NCI-H146 (cell line): ENCODE results near the gene MSRB1.
A peak's percentile ranks its signal among the peaks of the same experiment; 100 is the strongest.

Experiments used
- DNase-seq: peaks from one replicate; lab custom pipeline; 2025; lab: John Stamatoyannopoulos, UW

Gene MSRB1

GRCh38 chr16:1942810-1943726 lies at the start of gene MSRB1:
Gene MSRB1 (minus strand): TSS chr16:1943199. CDS start chr16:1943156, 43 bp downstream.
- peak; percentile 100 for DNase-seq

DNA sequence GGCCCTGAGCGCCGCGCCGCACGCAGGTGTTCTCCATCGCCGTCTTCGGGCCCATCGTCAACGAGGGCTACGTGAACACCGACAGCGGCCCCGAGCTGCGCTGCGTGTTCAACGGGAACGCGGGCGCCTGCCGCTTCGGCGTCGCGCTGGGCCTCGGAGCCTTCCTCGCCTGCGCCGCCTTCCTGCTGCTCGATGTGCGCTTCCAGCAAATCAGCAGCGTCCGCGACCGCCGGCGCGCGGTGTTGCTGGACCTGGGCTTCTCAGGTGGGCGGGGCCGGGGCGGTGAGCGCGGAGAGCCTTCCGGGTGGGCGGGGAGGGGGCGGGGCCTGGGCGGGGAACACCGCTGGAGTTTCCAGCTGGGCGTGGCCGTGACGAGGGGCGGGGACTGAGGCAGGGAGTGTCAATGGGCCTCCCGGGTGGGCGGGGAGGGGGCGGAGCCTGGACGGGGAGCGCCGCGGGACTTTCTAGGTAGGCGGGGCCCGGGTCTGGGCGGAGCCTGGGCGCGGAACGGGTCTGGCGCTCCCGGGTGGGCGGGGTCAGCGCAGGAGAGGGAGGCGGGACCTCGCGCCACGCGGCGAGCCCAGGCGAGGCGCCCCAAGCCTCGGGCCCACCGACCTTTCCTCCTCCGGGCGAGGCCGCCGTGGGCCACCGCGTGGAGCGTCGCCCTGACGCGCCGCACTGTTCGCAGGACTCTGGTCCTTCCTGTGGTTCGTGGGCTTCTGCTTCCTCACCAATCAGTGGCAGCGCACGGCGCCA lies 49.1 kb upstream of the MSRB1 start:
- no peak for DNase-seq

DNA sequence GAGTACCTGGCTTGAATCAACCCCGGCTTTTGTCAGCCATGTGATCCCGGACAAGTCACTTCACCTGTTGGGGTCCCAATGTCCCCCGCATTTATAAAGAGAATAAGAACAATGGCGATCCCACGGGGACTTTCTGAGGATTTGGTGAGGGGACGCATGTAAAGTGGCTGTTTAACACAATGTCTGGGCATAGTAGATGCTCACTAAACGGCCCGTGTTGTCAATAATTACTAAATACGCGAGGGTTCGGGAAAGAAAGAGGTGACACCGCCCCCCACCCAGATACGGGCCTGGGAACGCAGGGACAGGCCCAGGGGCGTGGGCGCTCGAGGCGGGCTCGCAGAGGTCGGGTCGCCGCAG lies 48.6 kb upstream of the MSRB1 start:
- no peak for DNase-seq

DNA sequence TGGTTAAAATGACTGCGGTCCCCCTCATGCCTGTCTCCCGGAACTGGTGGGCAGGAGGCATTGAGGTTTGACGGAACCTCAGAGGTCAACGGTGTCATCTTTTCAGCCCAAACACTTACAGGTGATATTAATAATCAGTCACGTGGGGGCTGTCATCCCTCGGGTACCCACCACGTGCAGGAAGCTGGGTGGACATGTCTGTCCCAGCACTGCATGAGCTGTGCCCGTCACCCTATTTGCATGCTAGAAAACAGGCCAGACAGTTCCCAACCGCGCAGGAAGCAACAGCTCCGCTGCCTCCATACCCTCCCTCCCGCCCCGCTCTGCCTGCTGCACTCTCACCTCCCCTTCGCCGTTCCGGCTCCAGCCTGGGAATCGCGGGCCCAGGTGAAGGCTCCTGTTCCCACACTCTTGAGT lies 48.1 kb upstream of the MSRB1 start:
- no peak for DNase-seq

- peak; percentile 77 for DNase-seq
Observed at GRCh38 chr16:1990351-1991134, 47.5 kb upstream of the MSRB1 start.

DNA sequence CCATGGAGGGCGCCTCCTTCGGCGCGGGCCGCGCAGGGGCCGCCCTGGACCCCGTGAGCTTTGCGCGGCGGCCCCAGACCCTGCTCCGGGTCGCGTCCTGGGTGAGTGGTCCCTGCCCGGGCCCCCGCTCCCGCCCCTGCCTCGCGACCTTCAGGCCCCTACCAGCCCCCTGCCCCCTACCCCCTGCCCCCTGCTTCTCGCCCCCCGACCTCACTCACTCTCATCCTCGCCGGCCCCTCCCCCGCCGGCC lies 47.0 kb upstream of the MSRB1 start:
- DNase-seq = no peak

DNA sequence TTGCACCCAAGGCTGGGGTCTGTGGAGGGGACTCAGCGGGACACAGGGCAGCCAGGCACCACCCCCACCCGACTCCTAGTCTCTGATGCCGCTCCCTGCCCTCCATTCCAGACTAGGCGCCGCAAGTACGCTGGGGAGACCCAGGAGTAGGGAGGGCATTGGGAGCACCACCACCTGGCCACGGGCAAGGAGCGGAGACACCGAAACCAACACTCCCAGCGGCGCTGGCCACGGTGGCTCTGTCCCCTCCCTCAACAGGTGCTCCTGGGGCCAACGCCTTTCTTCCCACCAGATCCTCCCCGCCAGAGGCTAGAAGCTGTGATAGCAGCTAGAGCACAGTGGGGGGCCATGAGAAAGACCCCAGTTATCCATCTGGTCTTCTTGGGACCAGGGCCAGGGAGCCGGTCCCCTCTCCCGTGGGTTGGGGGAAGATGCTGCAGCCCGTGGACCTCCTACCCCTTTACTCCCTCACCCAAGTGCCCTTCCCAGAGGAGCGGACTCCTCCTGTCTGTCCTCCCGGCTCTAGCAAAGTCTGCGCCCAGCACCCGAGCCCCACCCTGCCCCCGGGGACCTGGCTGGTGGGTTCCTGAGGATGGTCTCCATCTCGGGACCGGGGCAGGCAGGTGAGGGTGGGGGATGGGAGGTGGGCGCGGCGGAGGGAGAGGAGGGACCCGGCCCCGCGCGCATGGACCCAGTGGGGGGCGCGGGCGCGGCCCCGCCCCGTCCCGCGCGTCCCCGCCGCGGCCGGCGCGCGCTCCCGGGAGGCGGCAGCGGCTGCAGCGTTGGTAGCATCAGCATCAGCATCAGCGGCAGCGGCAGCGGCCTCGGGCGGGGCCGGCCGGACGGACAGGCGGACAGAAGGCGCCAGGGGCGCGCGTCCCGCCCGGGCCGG lies 46.5 kb upstream of the MSRB1 start, which contains the start of gene SYNGR3:
Gene SYNGR3 (plus strand): TSS at position 762 of the 892 bp plus-strand sequence. CDS start 133 bp downstream, outside the sequence.
- DNase-seq = peak; percentile 81

- DNase-seq = no peak
Observed at GRCh38 chr16:1987198-1987597, 44.2 kb upstream of the MSRB1 start.

DNA sequence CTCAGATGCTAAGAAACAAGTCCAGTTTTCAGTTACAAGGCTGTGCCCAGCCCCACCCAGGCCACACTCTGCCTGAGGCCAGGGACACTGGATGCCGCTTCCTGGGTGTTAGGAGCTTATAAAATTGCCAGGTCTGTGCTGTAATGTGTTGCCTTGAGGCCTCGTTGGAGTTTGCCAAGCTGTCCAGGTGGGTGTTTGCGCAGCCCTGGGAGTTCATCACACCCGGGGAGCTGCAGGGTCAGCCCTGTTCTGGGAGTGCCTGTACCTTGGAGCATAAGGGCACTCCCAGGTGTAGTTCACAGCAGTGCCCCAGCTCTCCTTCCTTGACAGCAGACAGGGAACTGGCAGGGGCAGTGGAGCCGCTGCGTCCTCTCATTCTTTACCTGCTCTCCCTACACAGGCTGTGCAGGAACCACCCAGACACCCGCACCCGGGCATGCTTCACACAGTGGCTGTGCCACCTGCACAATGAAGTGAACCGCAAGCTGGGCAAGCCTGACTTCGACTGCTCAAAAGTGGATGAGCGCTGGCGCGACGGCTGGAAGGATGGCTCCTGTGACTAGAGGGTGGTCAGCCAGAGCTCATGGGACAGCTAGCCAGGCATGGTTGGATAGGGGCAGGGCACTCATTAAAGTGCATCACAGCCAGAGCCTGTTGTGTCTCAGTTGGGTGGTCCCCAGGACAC lies 42.6 kb upstream of the MSRB1 start:
- DNase-seq = no peak

DNA sequence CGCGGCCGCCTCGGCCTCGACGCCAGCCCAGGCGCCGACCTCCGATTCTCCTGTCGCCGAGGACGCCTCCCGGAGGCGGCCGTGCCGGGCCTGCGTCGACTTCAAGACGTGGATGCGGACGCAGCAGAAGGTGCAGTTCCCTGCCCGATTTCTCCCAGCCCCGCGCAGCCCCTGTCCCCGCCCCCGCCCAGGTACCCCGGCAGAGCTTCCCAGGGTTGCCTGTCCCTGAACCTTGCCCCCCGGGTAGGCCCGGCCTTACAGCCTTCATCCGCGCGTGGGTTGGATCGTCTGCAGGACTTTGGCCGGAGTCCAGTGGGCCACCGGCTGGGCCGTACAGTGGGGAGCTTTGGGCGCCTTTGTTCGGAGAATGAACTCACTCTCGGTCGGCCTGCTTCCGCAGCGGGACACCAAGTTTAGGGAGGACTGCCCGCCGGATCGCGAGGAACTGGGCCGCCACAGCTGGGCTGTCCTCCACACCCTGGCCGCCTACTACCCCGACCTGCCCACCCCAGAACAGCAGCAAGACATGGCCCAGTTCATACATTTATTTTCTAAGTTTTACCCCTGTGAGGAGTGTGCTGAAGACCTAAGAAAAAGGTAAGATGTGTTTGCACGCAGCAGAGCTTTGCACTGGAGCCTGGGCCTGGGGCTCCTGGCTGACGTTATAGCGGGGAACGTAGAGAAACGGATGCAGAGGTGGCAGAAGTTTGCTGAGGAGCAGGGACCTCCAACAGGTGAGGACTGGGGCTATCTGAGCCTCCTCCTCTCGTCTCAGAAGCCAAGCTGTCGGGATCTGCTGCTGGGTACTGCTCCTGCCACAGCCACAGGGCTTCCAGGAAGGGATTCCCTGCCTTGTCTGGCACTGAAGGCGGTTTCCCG lies 41.6 kb upstream of the MSRB1 start:
- DNase-seq = peak; percentile 77

DNA sequence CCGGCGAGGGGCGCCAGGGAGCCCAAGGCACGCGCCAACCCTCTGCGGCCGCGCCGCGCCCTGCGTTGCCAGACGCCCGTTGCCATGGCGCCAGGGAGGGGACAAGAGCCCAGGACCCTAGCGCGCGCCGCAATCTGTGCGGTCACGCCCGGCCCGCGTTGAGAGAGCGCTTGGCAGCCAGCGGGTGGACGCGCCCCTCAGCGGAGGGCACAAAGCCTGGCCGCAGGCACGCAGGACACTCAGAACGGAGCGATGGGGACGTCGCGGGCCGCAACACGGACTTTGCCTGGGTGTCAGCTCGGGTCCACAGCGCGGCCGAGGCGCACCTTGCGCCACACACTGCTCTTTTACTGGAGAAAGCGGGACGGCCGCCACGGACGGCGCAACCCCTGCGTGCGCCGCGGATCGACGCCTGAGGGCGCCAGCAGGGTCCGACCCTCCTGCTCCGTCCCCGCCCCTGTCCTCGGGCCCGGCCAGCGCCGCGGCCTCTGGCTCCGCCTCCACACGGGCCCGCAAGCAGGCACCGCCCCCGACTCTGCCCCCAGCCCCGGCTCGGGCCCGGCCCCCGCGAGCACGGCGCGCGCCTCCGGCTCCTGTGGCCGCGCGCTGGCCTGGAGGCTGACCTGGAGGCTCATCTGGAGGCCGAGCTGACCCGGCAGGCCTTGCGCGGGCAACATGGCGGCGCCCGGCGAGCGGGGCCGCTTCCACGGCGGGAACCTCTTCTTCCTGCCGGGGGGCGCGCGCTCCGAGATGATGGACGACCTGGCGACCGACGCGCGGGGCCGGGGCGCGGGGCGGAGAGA lies 40.7 kb upstream of the MSRB1 start, which contains the start of gene GFER:
Gene GFER (plus strand): TSS at position 650 of the 803 bp plus-strand sequence. CDS start 26 bp downstream, at position 676.
- DNase-seq = peak; percentile 93

DNA sequence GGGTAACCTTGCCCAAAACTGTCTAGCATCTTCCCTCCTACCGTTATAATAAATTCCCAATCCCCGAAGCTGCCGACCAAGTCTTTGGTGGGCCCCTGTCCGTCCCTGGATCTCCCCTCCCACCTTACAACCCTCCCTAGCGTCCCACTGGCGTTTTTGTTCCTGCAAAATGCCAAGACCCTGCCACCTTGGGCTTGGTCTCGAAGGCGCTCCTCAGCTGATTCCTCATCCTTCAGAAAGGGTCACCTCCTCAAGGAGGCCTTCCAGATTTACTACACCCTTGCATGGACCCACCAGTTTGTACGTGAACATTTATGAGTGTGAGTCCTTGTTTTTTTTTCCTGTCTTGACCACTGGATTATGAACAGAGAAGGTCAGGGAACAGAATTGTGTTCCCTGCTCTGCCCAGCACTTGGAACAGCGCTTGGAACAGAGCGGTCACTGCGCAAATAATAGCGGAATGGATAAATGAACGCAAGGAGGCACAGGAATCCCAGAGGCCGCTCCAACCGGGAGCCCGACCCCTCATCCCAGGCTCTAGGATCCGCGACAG lies 40.1 kb upstream of the MSRB1 start:
- DNase-seq = no peak

- DNase-seq = peak; percentile 49
Observed at GRCh38 chr16:1982013-1982433, 39.0 kb upstream of the MSRB1 start.

DNA sequence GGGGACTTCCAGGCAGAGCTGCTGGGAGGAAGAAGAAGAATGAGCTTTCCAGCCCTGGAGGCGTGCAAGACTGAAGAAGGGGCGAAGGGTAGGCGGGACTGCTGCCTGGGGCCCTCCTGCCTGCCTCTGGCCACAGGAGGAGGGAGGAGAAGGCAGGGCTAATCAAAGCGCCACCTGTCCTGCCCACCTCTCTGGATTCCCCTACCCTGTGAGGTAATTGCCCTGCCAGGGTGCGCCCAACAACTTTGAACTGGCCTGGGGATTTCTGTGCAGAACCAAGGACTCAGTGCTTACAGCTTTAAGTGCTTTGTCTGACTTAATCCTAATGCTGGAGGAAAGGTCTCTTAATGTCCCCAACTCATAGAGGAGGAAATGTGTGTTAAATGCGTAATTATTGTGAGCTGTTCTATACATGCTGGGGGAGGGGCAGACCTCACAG lies 38.4 kb upstream of the MSRB1 start, which contains the start of gene NOXO1:
Gene NOXO1 (minus strand): TSS at position 72 of the 439 bp plus-strand sequence. CDS start 290 bp downstream, outside the sequence.
- peak; percentile 36 for DNase-seq

DNA sequence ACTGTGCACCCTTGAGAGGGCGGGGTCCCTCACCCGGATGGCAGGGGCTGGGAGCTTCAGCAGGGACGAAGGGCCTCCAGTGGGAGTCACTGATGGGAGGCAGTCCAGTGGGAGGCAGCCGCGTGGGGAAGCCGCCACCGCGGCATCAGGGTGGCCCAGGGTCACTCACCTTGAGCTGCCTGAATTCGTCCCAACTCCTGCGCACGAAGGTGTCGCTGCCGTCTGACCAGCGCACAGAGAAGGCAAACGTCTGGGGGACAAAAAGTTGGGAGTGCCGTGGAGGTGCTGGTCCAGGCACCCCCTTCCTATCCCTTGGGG lies 37.7 kb upstream of the MSRB1 start:
- no peak for DNase-seq

GRCh38 chr16:1980030-1980769 lies 37.2 kb upstream of the MSRB1 start:
- DNase-seq = peak; percentile 66

DNA sequence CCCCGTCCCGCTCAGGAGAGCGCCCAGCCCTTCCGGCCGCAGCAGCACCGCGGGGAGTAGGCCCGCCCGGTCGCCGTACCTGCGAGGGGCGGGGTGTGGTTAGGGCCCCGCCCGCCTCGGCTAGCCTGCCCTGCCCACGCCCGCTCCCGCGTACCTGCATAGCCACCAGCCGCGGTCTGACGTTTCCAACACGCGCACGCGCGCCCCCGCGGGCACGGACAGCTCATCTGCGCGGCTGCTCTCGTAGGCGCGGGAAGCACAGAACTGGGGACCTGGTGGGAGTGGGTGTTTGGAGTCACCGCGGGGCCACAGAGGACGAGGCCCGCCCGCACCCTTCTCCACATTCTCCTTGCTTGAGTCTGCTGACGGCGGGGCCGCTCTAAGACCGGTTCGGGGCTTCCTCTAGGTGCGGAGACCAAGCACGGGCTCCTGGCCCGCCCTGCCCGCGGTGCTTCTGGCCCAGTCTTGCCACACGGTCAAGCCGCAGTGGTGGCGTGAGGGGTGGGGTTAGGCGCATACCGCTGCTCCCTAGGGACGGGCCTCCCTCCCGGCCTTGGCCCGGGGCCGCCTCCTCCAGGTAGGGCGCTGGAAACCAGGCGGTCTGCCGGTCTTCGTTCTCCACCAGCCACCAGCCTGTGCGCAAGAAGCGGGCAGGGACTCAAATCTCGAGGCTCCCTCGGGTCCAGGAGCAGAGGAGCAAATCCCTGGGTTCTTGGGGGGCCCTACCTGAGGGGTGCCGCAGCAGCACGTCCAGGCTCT lies 36.5 kb upstream of the MSRB1 start:
- DNase-seq = peak; percentile 86
